ENCODE measurements around the gene TARP.

The TARP gene

GRCh38 chr7:38294926-38295325, 21.5 kb upstream of the TARP start:
- in situ Hi-C loops (cut with MboI; ENCODE audit: low pct_unique_long_range_greater_than_20kb, low sequenced_read_pairs, unreplicated experiment): no loop called here
- DNase-seq (ENCODE audit: low spot score): no peak
- no peak for TF ChIP-seq CTCF (IDR thresholded peaks at IDR 0.05; ENCODE audit: extremely low read depth, insufficient read depth, missing control alignments)

- no peak for DNase-seq (ENCODE audit: low spot score)
- no peak for TF ChIP-seq CTCF (IDR thresholded peaks at IDR 0.05; ENCODE audit: extremely low read depth, insufficient read depth, missing control alignments)
- in situ Hi-C loops (cut with MboI; ENCODE audit: low pct_unique_long_range_greater_than_20kb, low sequenced_read_pairs, unreplicated experiment): no loop called here
Measured at GRCh38 chr7:38292442-38292841, 19.0 kb upstream of the TARP start.

- no peak for TF ChIP-seq CTCF (IDR thresholded peaks at IDR 0.05; ENCODE audit: extremely low read depth, insufficient read depth, missing control alignments)
- in situ Hi-C loops (cut with MboI; ENCODE audit: low pct_unique_long_range_greater_than_20kb, low sequenced_read_pairs, unreplicated experiment): no loop called here
- no peak for DNase-seq (ENCODE audit: low spot score)
Measured at GRCh38 chr7:38291650-38292049, 18.2 kb upstream of the TARP start.

GRCh38 chr7:38291117-38291647, 17.7 kb upstream of the TARP start:
- no peak for DNase-seq (ENCODE audit: low spot score)
- in situ Hi-C loops (cut with MboI; ENCODE audit: low pct_unique_long_range_greater_than_20kb, low sequenced_read_pairs, unreplicated experiment): no loop called here
- no peak for TF ChIP-seq CTCF (IDR thresholded peaks at IDR 0.05; ENCODE audit: extremely low read depth, insufficient read depth, missing control alignments)

GRCh38 chr7:38284553-38284952, 11.1 kb upstream of the TARP start:
- in situ Hi-C loops (cut with MboI; ENCODE audit: low pct_unique_long_range_greater_than_20kb, low sequenced_read_pairs, unreplicated experiment): no loop called here
- no peak for DNase-seq (ENCODE audit: low spot score)
- TF ChIP-seq CTCF (IDR thresholded peaks at IDR 0.05; ENCODE audit: extremely low read depth, insufficient read depth, missing control alignments): no peak

GRCh38 chr7:38283809-38284208, 10.4 kb upstream of the TARP start:
- in situ Hi-C loops (cut with MboI; ENCODE audit: low pct_unique_long_range_greater_than_20kb, low sequenced_read_pairs, unreplicated experiment): no loop called here
- no peak for DNase-seq (ENCODE audit: low spot score)
- no peak for TF ChIP-seq CTCF (IDR thresholded peaks at IDR 0.05; ENCODE audit: extremely low read depth, insufficient read depth, missing control alignments)

- DNase-seq (ENCODE audit: low spot score): no peak
- no peak for TF ChIP-seq CTCF (IDR thresholded peaks at IDR 0.05; ENCODE audit: extremely low read depth, insufficient read depth, missing control alignments)
- in situ Hi-C loops (cut with MboI; ENCODE audit: low pct_unique_long_range_greater_than_20kb, low sequenced_read_pairs, unreplicated experiment): no loop called here
Measured at GRCh38 chr7:38283107-38283506, 9.7 kb upstream of the TARP start.
